Measurements from ENCODE around the gene NISCH.

NISCH gene

DNA sequence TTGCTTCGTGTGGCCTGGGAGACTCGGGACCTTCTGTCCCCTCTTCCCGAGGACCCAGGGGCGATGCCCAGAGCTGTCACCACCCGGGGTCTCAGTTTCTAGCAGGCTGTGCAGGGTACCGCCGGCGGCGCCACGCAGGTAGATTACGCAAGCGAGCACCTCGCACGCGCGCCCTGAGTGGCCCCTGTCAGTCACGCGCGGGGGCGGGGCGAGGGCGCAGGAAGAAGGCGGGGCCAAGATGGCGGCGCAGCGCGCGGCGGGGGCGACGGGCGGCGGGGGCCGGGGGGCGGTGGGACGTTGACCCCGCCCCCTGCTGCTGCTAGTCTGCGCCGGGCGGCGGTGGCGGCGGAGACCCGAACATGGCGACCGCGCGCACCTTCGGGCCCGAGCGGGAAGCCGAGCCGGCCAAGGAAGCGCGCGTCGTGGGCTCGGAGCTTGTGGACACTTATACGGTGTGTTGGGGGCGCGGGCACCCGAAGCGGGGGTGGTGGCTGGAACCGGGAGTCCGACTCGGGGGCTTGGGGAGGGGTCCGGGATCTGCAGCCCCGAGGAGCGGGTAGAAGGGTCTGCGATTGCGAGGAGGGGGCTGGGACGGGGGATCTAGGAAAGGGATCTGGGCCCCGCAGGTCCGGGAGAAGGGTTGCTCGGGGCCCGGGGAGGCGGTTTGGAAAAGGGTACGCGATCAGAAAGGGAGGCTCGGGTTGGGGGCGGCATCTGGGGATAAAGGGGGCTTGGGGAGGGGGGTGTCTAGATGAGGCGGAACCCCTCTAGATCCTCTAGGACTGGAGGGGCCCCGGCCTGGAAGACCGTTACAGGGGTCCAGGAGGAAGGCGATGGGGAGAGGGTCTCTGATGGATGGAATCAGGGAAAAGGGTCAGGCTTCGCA is at the start of gene NISCH:
Gene NISCH (plus strand): TSS at position 322 of the 886 bp plus-strand sequence. CDS start 38 bp downstream, at position 360.
- peak; percentile 98 for DNase-seq

DNA sequence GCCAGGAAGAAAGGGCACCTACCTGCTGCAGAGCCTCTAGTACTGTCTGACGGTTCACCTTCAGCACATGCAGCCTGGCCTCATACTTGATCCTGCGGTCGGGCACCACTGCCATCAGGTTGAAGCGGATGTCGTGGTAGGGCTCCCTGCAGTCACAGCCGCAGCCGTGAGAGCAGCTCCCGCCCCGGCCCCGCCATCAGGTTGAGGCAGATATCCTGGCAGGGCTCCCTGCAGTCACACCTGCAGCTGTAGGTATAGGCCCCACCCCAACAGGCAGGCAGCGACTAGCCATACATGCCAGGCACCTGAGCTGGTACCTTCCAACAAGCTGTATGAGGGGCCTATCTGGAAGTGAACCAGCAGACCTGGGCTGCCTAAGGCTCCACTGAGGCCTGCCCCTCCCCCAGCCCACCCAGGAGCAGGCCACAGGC is 49.2 kb upstream of the NISCH start:
- no peak for DNase-seq

DNA sequence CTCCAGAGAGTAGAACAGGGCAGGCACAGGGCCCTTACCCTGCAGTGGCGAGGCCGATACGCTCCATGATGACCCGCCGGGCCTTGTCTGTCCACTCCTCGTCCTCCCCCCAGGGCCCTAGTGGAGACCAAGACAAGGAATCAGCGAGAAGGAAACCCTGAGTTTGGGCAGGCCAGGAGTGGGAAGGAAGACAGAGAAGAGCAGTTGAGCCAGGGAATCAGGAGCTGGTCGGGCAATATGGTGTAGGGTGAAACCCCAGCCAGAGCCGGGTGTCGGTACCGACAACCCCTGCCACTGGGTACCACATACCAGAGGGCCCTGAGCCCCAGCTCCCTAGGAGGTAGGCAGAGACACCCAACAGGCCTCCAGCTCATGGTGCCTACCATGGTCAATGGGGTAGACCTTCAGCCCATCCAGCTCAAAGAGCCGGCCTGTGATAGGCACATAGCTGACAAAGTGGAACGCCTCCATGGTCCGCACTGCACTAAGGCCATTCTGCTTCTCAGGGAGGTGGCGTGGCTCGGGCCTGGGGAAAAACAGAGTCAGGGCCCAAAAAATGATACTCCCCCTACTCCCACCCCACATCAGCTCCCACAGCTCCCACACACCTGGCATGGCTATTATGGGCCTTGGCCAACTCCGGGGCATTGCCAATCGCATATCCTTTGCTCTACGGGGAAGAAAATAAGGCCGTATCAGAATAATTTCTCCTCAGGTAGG is 48.5 kb upstream of the NISCH start:
- DNase-seq = no peak

DNA sequence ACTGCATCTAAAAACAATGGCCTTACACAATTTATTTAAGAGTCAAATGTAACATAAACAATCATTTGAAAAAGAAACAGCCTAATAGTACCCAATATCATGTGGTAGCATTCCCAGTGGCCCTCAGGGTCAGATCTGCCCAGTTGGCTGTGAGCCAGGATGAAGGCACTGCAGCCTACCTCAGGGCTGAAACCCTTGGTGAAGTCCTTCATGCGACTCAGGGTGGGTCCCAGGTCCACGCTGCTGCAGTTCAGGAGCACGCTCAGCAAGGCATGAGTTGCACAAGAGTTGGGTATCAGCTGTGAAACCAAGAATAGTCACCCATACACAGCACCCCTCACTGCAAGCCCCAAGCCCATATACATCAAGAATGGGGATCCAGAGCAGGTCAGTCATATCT is 47.6 kb upstream of the NISCH start:
- no peak for DNase-seq

DNA sequence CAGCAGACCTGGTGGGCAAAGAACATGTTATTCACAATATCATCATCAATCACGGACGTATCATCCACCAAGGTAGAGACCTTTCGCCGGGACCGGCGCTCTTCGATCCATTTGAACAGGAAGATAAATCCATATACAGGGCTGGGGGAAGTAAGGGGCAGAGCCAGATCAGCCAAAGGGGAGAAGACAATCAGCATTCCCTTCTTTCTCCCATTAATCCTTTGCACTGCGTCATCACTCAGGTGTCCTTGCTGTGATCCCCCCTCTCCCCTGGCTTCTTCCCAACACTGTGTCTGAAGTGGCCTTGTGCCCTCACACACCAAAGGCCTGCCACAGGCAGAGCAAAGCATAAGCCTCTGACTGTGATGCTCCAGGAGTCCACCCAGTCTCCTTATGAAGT is 46.9 kb upstream of the NISCH start:
- no peak for DNase-seq

DNA sequence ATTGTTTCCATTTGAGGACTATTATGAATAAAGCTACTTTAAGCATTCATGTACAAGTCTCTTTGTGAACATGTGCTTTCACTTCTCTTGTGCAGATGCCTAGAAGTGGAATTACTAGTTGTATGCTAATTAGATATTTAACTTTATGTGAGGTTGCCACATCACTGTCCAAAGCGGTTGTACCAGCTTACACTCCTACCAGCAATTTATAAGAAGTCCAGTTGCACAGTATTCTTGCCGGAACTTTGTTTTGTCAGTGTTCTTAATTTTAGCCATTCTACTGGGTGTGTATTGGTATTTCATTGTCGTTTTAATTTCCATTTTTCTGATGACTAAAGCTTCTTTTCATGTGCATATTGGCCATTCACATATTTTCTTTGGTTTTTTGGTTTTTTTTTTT is 39.6 kb upstream of the NISCH start:
- DNase-seq = no peak

DNA sequence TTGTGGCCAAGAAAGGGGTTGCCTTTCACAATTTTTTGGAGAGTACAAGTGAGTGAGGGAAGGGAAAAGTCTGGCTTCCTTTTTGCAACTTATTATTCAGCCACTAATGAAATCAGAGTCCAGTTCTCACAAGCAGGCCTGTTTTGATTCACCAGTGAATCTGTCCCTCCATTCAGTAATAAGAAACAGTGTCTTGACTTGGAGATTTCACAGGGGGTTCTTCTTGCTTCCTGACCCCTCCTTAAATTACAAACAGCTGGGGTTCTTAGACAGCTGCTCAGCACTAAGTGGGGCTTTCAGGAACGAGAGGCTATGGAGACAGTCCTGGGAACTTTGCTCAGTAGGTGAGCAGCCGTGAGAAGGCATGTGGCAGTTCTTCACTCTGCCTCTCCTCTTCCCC is 35.0 kb upstream of the NISCH start:
- DNase-seq = no peak

DNA sequence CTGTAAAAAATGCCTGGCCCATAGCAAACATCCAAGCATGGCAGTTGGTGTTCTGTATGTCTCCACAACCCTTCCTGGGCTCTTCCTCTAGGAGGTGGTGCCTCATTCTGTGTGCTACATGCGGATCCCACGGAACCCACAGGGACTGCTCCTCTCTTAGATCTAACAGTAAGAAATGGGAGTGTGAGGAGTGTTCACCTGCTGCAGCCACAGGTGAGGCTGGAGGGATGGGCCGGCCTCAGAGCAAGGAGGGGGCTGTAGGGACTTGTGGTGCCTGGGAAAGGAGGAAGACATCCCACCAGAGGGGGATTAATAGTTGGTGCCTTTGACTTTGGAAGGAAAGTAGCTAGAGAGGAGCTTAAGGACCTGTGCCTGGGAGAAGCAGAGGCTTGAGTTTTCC is 32.7 kb upstream of the NISCH start:
- DNase-seq = no peak

DNA sequence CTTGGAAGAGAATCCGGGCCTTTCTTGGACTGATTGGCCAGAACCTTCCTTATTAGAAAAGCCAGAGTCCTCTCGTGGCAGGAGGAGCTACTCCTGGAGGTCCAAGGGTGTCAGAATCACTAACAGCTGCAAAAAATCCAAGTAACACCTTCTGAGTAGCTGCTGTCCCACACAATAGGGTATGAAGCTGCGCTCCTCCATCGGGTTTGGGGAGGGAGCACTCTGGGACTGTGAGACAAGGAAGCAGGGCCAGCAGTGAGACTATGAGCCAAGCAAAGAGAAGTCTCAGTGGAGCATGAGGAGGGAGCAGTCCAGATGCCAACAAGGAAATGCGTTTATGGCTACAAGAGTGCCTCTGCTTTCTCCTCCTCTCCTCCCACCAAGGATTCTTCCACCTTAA is 32.2 kb upstream of the NISCH start:
- DNase-seq = no peak

DNA sequence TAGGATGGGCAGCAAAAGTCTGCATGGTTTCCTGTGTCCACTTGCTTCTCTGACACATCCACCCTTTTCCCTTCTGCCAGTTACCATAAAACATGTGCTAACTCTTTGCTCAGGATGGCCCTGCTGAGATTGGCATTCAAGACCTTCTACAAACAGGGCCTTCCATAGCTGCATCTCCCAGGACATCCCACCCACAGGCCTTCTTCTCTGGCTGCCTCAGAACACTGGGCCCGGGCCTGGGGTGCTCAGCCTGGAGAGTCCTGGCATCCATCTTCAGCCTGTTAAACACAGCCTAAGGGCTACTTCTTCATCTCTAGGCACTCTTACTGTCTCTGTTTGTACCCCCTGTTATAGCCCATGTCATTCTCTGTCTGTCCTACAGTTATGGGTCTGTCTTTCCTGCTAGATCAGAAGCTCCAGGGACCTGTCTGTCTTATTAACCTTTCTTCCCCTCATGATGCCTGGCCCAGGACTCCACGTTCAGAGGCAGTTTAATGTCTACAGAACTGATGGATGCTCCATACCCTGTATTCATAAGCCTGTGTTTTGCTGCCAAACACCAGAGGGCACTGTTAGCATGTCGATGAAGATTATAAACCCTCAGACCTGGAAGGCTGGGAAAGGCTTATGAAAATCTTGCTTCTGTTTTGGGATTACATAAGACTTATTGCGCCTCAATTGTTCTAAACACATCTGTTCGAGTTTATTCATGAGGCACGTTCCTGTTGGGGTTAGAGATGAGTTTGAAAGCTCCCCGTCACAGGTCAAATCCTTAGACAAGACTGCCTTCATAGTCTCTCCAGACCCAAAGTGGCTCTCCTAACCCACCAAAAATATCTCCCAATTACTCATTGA is 27.0 kb upstream of the NISCH start:
- peak; percentile 49 for DNase-seq

DNA sequence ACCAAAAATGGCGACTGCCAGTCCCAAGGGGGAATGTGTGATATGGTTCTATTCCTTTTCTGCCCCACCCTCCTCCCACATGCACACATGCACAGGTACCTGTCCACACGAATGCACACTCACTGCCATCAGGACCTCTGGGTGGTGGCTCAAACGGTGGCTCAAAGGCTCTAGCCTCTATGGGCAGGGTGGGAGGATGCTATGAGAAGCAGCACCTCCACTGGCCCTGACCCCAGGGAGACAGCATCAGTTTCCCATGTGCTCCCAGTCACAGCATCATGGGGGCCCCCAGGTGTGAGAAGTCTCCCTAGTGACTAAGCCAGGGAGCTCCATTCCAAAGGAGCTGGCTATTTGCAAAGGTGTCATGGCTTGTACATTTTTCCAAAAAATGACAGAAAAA is 26.4 kb upstream of the NISCH start:
- no peak for DNase-seq

DNA sequence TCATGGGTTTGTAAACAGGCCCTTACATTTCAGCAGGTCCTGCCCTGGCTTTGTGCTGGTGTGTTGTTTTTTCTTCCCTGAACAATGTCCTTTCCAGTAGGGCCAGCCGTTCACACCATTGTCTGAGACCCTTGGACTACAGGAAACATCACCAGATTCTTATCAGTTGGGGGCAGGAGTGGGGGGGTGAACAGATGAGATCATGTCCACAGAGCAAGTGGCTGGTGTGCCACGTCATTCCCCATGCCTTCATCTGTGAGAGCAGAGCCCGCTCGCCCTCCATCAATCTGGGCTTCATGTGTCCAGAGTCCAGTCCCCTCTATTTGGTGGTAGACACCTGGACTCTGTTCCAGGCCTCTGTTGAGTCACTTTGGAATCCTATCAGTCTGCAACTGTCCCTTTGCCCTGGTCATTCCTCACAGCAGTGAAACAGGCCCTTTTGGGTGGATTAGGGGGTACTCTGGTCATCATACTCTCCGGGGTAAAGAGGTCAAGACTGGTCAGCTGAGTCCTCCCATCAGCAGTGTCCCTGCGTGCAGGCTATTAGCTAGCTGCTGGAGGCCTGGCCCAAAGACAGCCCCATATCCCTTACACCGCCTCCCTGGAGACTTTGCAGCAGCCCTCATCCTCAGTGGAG is 25.5 kb upstream of the NISCH start:
- no peak for DNase-seq

DNA sequence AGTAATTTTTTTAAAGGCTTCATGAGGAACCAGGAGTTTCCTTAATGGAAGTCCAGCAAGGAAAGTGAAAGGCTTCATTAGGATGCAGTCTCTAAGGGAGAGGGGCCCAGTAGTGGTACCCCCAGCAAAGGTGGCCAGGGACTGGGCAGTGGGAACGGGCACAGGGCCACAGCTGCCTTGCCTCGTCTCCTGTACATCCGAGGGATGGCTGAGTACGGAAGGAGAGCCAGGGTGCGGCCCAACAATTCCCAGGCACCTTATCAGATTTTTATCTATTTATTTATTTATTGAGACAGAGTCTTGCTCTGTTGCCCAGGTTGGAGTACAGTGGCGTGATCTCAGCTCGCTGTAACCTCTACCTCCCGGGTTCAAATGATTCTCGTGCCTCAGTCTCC is 25.0 kb upstream of the NISCH start:
- no peak for DNase-seq

DNA sequence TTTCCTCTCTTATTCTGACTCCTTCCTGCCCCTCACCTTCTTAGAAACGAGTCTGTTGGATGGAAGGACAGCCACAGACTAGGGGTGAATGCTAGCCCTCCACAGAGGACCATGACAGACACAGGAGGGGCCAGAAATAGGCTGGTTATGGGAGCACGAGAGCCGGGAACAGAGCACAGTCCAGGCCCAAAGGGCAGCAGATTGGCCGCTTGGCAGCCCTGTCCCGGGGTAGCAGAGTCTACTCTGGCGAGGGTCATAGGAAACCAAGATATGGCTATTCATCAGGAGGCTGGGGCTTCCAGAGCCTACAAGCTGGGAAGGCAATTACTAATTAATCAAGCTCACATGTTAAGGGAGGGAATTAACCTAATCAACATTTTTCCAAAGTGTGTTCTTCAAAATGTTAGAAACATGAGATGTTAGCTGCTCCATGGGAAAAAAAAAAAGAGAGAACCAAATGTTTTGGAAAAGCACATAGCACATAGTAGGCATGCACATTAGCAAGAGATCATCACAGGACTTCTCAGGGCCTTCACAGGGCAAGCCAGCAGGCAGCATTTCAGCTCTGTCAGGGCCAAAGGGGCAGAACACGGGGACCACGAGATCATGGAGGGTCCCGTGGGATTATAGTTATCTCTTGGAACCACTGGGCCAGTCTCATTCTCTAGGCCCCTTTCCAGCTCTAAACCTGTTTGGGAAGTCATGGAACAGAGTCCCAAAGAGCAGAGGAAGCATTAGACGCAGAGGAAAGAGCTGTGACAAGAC is 23.8 kb upstream of the NISCH start:
- DNase-seq = no peak

DNA sequence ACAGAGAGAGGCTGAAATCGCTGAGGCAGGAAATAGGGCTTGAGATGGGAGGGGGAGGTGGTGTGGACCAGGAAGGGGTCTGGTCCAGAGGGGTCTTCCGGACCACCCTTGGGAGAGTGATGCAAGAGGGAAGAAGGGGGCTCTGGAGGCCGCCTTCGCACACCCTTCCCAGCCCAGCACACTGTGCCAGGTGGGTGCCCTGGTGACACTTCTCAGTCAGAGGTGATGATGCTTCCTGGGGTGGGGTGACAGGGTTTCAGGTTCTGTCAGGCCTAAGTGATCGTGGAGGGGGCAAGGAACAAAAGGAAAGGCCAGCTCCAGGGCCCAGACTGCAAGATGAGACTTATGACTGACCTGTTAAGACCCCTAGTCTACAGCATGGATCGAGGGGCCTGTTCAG is 23.2 kb upstream of the NISCH start:
- no peak for DNase-seq

DNA sequence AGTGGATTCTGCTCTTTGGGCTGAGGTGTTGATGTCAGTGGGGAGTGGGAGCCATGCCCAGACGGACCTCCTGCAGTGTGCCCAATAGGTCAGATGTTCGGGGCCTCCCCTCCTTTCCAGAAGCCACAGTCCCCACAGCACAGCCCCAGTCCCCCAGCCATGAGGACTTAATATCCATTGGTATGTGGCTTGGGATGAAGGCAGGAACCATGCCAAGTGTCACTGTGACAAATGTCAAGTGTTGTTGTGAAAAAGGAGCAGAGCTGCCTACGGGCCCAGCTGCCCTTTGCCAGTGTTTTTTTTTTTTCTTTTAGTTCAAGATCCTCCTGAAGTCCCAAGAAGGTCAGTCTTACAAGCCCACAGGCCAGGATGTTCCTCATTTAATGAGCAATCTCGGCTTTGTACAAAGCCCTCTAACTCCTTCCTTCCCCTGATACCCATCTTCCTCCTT is 22.7 kb upstream of the NISCH start:
- no peak for DNase-seq

DNA sequence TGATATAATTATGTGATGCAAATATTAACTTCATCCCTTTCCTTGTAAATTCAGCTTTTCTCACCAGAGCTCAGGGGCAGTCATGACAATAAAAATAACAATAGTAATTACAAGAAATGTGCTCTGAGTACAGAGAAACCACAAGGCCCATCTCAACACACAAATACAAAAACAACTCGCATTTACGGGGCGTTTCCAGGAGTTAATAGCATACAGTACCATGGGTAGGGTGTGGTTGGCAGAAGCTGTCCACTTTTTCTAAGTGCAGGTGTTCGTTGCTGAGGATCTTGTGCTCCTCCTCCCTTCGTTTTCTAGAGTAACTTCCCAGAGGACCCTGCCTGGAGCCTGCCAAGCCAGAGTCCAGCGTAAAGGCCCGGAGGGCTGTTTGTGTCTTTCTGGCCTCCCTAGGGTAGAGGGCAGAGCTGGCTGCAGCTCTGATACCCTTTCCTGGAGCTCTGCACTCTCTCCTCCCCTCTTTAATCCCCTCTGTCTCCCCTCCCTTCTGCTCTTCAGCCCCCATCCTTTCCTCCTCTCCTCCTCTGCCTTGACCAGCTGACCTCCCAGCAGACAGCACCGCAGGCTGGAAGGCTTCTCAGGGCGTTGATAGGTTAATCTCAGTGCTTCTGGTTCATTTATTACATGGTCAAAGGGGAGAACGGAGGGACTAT is 21.9 kb upstream of the NISCH start:
- no peak for DNase-seq

DNA sequence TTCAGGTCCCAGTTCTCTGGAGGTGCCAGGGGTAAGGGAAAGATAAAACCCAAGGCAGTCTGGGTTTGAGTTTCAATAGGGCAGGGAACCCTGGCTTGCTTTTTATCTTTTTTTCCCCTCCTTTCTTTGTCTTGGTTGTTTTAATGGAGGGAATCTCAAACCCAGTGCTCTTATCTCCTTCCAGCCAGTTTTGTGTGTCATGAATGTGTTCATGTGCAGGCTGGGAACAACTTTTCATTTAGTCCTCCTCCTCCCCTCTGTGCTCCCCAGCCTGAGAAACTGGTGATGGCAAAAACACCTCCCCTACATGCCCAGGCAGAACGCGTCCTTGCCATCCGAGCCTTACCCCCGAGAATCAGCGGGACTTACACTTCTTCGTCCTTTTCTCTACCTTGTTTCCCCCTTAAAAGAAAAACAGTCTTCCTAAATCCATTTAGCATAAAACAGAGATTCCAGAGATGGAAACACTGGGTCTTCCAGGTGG is 21.4 kb upstream of the NISCH start:
- DNase-seq = no peak

DNA sequence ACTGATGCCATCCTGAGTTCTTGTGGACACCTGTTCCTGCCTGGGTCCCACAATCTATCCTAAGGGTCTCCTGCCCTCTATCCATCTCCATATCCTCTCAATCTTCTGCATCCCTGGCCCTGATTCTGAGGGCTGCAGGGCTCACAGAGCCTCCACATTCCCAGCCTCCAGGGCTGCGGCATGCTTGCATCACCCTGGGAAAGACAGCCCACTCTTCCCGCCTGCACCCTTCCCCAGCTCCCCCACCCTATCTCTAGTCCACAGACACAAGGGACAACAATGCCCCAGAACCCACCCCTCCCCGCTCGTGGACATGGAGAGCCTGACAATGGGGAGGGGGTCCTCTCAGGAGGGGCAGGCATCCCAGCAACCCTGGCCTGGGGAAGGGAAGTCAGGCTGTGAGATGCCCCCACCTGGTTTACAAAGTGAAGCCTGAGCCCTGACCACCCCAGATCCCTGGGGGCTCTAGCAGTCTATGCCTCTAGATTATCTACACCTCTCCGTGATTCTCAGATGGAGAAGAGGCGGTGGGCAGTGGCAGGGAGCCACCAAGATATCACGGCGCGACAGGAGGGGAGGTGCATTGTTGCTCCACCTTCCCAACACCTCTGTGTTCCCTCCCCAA is 20.8 kb upstream of the NISCH start:
- DNase-seq = no peak

DNA sequence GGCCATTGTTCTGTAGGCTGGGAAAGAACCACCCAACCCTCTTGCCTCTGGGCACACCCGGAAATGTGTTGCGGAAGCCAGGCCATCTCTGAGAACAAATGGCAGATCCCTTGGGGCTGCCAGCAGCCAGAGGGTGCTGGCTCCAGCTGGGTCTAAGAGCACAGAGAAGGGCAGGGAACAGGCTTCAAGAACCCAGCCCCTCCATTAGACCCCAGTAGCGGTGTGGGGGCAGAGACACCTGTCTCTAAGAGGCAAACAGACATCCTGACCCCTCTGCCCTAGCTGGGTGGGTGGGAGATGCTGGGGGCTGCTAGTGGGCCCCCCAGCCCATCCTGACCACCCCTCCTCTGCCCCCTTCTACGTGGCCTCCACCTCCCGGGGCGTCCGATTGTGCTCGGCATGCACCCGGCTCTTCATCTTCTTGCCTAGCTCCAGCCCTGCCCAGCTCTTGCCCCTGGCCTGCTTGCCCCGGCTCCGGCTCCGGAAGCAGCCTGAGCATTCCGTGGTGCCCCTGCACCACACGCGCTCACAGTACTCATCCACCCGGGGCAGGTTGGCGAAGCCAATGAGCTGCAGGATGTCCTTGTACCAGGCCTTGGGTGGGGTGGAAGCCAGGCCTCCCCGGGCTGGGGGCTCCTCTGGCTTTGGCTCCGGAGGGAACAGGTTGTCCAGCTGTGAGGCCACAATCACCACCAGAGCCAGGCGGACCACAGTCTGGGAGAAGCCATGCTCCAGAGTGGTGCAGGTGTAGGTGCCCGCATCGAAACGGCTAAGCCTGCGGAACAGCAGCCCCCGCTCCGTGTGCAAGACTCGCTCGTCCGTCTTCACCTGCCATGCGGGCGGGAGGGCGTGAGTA is 19.9 kb upstream of the NISCH start:
- DNase-seq = no peak

Data from CD4-positive, alpha-beta T cell treated with Interleukin-17A for 4 hours (primary cell).